Heart right ventricle (tissue), 16 donors: ENCODE data around the gene PACS2. TPM values are rescaled to one million over a fixed set of nuclear protein-coding genes. Genes with fewer than 3 reads are reported as not detected.

Experiments
- ATAC-seq, 8 donors: fragments of 200-7000 bp; cut with Tn5 transposase; one replicate each; pipeline ENCODE4 v1.9.1; 2020; ENCODE audit warnings: mild to moderate bottlenecking in 8 of 8, moderate library complexity in 8 of 8, moderate number of reproducible peaks in 1 of 8
- DNase-seq, 2 donors: peaks; one replicate each; pipeline ENCODE4 v3.0.0-alpha.2; 2020
- H3K27ac ChIP-seq, 10 donors: fragments of 200-600 bp; sonication (generic) in 2 of 10; one replicate each; pipeline versions ENCODE4 v1.5.0 to v1.8.0; 2020 to 2022; ENCODE audit warnings: mild to moderate bottlenecking in 3 of 10
- H3K27me3 ChIP-seq, 7 donors: fragments of 200-600 bp; one replicate each; pipeline ENCODE4 v1.8.0; 2021 to 2022; ENCODE audit warnings: mild to moderate bottlenecking in 2 of 7
- H3K36me3 ChIP-seq, 9 donors: fragments of 200-600 bp; sonication (generic) in 1 of 9; one replicate each; pipeline versions ENCODE4 v1.5.0 to v1.8.0; 2020 to 2022; ENCODE audit warnings: mild to moderate bottlenecking in 2 of 9
- H3K4me1 ChIP-seq, 9 donors: fragments of 200-600 bp; sonication (generic) in 1 of 9; one replicate each; pipeline versions ENCODE4 v1.5.0 to v1.8.0; 2020 to 2022; ENCODE audit warnings: mild to moderate bottlenecking in 4 of 9
- H3K4me3 ChIP-seq, 10 donors: fragments of 200-600 bp; sonication (generic) in 2 of 10; one replicate each; pipeline versions ENCODE4 v1.5.0 to v1.8.0; 2020 to 2022; ENCODE audit warnings: mild to moderate bottlenecking in 7 of 10, moderate library complexity in 2 of 10
- H3K9me3 ChIP-seq, 11 donors: fragments of 200-600 bp in 10 of 11; sonication (generic) in 2 of 11; one replicate each; pipeline versions ENCODE4 v1.5.0 to v1.8.0; 2013 to 2022; ENCODE audit warnings: mild to moderate bottlenecking in 2 of 11, control low read depth in 1 of 11, moderate library complexity in 1 of 11
- WGBS, 2 donors: extraction: QIAGEN DNeasy Blood & Tissue Kit; methylation state at CpG; one replicate each; pipeline ENCODE4 v1.1.7; 2013; ENCODE audit warnings: inconsistent platforms in 1 of 2; 5-methylcytosine and 5-hydroxymethylcytosine counted together
- intact Hi-C, 10 donors: fragments of 100-400 bp; cut with DNase I; formaldehyde crosslinking; loops; one replicate each; pipeline versions ENCODE4 v1.11.1 to v1.14.2; 2022
- polyA plus RNA-seq, 2 donors: library from polyadenylated mRNA; stranded (reverse); fragments of 200-250 nt; gene quantifications; one replicate each; pipeline ENCODE4 v1.2.3, GENCODE V29; 2013
- total RNA-seq, 10 donors: library from RNA; stranded (reverse); fragmentation: NEBNext Ultra II Directional in 3 of 10; extraction: Animal tissue kit (Norgen Biotek cat#: 25700) in 3 of 10; gene quantifications; one replicate each; pipeline versions ENCODE4 v1.2.1 to v1.2.4, GENCODE V29; 2021 to 2023
- TF ChIP-seq, protein P1 (sequence below), 9 donors: fragments of 200-600 bp; sonication (generic) in 2 of 9; IDR thresholded peaks; one replicate each; pipeline versions ENCODE4 v1.5.0 to v1.8.0; 2021 to 2022; ENCODE audit warnings: antibody characterized with exemption in 9 of 9, mild to moderate bottlenecking in 5 of 9, moderate library complexity in 1 of 9
- donor health status: Arrhythmogenic right ventricular cardiomyopathy.
- donor health status: ischemic (EF 13 %, LVEDD 7.1; RV severe dilation, severe dysfunction).
- donor health status: healthy with polysubstance abuse.
- donor health status: DM: no; HTN: yes; CAD: no.
- donor health status: DM: no; HTN: no; CAD: no.
- donor health status: ischemic (EF 25% LVEDD 6.9; RV normal size, moderate dysfunction).
- donor health status: ischemic (EF 25% LVEDD 5.7; RV mildly dilated, moderate dysfunction).
- donor health status: healthy.
- donor health status: DM: yes; HTN: yes; CAD: no.
- donor health status: Ischemic cardiomyopathy.
- donor health status: ischemic (EF 35%, LVEDD 5.7; RV mildly dilated, moderate dysfunction).
- donor health status: nonischemic (EF 11% LVEDD 7.7; RV severe dilation, severe dysfunction).
- donor health status: DM: yes; HTN: yes; CAD: no.
- donor health status: PGD.
- donor health status: ischemic (EF 29% LVEDD 5.4; RV normal size, mild dysfunction).
- donor health status: nonischemic (EF 23%, LVEDD 6.1; RV moderate dilation, normal function).

The PACS2 gene
- total and polyA plus RNA-seq, 12 donors: 41.8 to 123 (median 54.6) TPM

DNA sequence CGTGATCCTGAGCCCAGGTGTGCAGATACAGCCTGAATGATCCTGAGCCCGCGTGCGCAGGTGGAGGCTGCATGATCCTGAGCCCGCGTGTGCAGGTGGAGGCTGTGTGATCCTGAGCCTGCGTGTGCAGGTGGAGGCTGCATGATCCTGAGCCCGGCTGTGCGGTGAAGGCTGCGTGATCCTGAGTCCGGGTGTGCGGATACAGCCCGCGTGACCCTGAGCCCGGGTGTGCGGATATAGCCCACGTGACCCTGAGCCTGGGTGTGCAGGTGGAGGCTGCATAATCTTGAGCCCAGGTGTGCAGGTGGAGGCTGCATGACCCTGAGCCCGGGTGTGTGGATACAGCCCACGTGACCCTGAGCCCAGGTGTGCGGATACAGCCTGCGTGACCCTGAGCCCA lies 34.0 kb upstream of the PACS2 start:
- intact Hi-C loops: loop anchor here in 7 of 10 donors (2.0 to 10.0 kb wide), 7 partner anchors 72 to 190 kb away; no protein-coding TSS in a partner anchor
- no peaks in the 10 kb centered on the region for H3K27me3 ChIP-seq

DNA sequence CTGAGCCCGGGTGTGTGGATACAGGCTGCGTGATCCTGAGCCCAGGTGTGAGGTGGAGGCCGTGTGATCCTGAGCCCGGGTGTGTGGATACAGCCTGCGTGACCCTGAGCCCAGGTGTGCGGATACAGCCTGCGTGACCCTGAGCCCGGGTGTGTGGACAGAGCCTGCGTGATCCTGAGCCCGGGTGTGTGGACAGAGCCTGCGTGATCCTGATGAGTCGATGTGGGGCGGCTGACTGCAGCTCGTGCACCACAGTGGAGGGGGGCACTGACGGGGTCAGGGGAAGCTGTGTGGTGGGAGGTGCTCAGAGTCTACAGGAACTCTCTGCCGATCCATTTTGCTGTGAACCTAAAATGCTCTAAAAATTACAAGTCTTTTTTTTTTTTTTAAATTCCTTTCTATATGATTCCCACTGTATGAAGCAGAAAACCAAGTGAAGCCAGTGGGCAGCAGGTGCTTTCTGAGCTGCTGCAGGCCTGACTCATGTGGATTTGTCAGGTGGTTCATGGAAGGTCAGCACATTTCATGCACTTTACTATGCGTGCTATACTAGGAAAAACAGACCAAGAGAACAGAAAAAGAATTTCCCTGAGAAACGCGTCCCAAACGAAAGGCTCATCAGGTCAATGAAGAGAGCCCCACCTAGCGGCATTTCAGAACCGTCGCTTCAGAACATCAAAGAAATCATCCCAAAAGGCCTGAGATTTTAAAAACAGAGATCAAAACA lies 33.0 kb upstream of the PACS2 start:
- 68 to 70% methylated on average over 23 of the region's 23 CpGs for WGBS, 2 donors
- Histone ChIP-seq H3K27ac (no peak overlapping the region), H3K4me1 (peaks cover 0 to 19% (median 14%) of the 10 kb centered on the region in 9 donors), H3K4me3 (no peak overlapping the region), H3K36me3 (peaks cover 0 to 26% (median 0%) of the 10 kb centered on the region in 9 donors), H3K27me3 (no peaks in the 10 kb centered on the region), H3K9me3 (no peaks in the 10 kb centered on the region)
- intact Hi-C loops: loop anchor here in 8 of 10 donors (1.0 to 10.0 kb wide), 8 partner anchors 71 to 191 kb away; no protein-coding TSS in a partner anchor
- DNase-seq: no peak
- TF ChIP-seq, protein P1, sequence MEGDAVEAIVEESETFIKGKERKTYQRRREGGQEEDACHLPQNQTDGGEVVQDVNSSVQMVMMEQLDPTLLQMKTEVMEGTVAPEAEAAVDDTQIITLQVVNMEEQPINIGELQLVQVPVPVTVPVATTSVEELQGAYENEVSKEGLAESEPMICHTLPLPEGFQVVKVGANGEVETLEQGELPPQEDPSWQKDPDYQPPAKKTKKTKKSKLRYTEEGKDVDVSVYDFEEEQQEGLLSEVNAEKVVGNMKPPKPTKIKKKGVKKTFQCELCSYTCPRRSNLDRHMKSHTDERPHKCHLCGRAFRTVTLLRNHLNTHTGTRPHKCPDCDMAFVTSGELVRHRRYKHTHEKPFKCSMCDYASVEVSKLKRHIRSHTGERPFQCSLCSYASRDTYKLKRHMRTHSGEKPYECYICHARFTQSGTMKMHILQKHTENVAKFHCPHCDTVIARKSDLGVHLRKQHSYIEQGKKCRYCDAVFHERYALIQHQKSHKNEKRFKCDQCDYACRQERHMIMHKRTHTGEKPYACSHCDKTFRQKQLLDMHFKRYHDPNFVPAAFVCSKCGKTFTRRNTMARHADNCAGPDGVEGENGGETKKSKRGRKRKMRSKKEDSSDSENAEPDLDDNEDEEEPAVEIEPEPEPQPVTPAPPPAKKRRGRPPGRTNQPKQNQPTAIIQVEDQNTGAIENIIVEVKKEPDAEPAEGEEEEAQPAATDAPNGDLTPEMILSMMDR (IDR thresholded peaks at IDR 0.05): peak; percentile 13 to 74 (median 59)
- peak in 2 of 8 donors; percentile 13 to 36 for ATAC-seq

More for the DNA sequence above, 34.0 kb upstream of the PACS2 start:
- Histone ChIP-seq H3K4me3 (no peak overlapping the region), H3K36me3 (peaks cover 0 to 20% (median 0%) of the 10 kb centered on the region in 9 donors), H3K4me1 (peaks cover 0 to 20% (median 14%) of the 10 kb centered on the region in 9 donors), H3K9me3 (no peaks in the 10 kb centered on the region), H3K27ac (no peak overlapping the region)
- no peak for DNase-seq
- ATAC-seq: peak in 1 of 8 donors; percentile 13
- WGBS, 2 donors: 96 to 97% methylated on average over 21 of the region's 21 CpGs
- TF ChIP-seq, protein P1 (IDR thresholded peaks at IDR 0.05): no peak

DNA sequence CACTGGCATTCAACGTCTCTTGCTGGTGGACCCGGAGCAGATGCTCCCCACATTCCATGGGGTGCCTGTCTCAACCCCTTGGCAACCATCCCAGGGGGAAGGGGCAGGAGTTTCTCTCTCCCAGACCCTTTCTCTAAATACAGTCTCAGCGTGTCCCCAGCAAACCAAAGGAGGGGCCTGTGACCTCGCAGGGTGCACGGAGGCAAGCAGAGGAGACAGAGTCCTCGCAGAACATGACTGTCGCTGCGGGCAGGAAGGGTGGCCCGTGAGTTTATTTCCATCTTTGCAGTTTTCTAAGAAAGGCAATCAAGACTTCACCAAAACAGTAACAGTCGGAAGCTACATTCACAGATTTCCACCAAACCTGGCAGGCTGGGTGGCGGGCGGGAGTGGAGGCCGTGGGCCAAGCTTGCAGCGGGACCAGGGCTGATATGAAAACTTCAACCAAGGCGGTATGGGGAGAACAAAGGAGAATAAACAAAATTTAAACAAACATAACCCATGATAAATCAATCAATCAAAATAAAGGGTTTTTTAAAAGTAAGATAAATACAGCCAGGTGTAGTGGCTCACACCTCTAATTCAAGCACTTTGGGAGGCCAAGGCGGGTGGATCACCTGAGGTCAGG lies 32.3 kb upstream of the PACS2 start:
- WGBS, 2 donors: 79 to 83% methylated on average over 16 of the region's 16 CpGs
- ATAC-seq: peak in 1 of 8 donors; percentile 14
- TF ChIP-seq, protein P1 (IDR thresholded peaks at IDR 0.05): peak in 2 of 9 donors; percentile 21 to 23

DNA sequence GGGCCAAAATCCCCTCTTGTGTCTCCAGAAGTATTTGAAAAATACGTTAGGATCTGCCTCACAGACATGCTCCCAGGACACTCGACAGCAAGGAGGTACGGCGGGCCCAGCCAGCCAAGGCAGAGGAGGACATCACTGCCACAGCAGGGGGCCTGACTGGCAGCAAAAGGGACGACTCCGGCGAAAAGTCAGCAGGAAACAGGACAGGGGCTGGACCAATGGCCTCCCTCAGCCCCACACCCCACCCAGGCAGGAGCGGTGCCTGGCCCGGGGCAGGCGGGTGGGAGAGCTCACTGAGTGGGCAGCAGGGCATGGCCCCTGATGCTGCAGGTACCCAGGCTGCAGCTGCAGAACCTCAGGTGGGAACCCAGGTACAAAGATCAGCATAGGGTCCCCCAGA lies 31.5 kb upstream of the PACS2 start:
- no peak overlapping the region for H3K4me3 ChIP-seq
- no peaks in the 10 kb centered on the region for H3K9me3 ChIP-seq
- no peak overlapping the region for H3K27ac ChIP-seq
- DNase-seq (no peak), ATAC-seq (peak in 1 of 8 donors; percentile 13)
- peaks cover 0 to 27% (median 14%) of the 10 kb centered on the region in 9 donors for H3K4me1 ChIP-seq
- TF ChIP-seq, protein P1 (IDR thresholded peaks at IDR 0.05): no peak
- WGBS, 2 donors: 80 to 83% methylated on average over 10 of the region's 10 CpGs
- H3K36me3 ChIP-seq: peaks cover 0 to 26% (median 0%) of the 10 kb centered on the region in 9 donors
- intact Hi-C loops: loop anchor here in 6 of 10 donors (2.0 to 10.0 kb wide), 6 partner anchors 69 to 192 kb away; no protein-coding TSS in a partner anchor
- no peaks in the 10 kb centered on the region for H3K27me3 ChIP-seq

More for the DNA sequence above, 32.3 kb upstream of the PACS2 start:
- no peak overlapping the region for H3K27ac ChIP-seq
- H3K4me3 ChIP-seq: no peak overlapping the region
- DNase-seq: no peak
- peaks cover 0 to 26% (median 0%) of the 10 kb centered on the region in 9 donors for H3K36me3 ChIP-seq
- H3K9me3 ChIP-seq: no peaks in the 10 kb centered on the region
- peaks cover 0 to 21% (median 14%) of the 10 kb centered on the region in 9 donors for H3K4me1 ChIP-seq
- intact Hi-C loops: loop anchor here in 7 of 10 donors (1.0 to 10.0 kb wide), 7 partner anchors 70 to 191 kb away; no protein-coding TSS in a partner anchor
- H3K27me3 ChIP-seq: no peaks in the 10 kb centered on the region
